ENCODE data around the gene SIX2.
A peak's percentile ranks its signal among the peaks of the same experiment; 100 is the strongest.

SIX2 gene

DNA sequence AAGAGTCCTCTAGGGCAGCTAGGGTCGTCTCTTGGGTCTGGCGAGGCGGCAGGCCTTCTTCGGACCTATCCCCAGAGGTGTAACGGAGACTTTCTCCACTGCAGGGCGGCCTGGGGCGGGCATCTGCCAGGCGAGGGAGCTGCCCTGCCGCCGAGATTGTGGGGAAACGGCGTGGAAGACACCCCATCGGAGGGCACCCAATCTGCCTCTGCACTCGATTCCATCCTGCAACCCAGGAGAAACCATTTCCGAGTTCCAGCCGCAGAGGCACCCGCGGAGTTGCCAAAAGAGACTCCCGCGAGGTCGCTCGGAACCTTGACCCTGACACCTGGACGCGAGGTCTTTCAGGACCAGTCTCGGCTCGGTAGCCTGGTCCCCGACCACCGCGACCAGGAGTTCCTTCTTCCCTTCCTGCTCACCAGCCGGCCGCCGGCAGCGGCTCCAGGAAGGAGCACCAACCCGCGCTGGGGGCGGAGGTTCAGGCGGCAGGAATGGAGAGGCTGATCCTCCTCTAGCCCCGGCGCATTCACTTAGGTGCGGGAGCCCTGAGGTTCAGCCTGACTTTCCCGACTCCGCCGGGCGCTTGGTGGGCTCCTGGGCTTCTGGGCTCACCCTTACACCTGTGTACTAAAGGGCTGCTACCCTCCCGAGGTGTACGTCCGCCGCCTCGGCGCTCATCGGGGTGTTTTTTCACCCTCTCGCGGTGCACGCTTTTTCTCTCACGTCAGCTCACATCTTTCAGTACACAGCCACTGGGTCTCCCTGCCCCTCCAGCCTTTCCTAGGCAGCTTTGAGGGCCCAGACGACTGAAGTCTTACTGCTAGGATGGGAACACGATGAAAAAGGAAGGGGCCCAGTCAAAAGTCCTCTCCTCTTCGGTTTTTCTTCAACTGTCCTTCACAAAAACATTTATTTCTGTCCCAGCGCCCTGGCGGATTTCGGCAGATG lies 8.1 kb downstream of the SIX2 start:
- no peaks in the 10 kb centered on the region for H3K36me3 ChIP-seq (ENCODE audit: control insufficient read depth, insufficient read depth, low read length)
- peak overlapping the region; percentile 25 for H3K4me3 ChIP-seq (ENCODE audit: extremely low read depth, insufficient read depth, low read length, poor library complexity, severe bottlenecking)
- 2 to 3% methylated on average over 45 to 59 of the region's 61 CpGs for WGBS, 2 experiments (ENCODE audit: insufficient coverage in 2 of 2)
- H3K4me1 ChIP-seq (ENCODE audit: control insufficient read depth, insufficient read depth, low read length, poor library complexity, severe bottlenecking): peaks cover 5% of the 10 kb centered on the region
- H3K27ac ChIP-seq (ENCODE audit: low read depth, low read length, severe bottlenecking): no peak overlapping the region
- no peaks in the 10 kb centered on the region for H3K9me3 ChIP-seq (ENCODE audit: control insufficient read depth, low read length)

DNA sequence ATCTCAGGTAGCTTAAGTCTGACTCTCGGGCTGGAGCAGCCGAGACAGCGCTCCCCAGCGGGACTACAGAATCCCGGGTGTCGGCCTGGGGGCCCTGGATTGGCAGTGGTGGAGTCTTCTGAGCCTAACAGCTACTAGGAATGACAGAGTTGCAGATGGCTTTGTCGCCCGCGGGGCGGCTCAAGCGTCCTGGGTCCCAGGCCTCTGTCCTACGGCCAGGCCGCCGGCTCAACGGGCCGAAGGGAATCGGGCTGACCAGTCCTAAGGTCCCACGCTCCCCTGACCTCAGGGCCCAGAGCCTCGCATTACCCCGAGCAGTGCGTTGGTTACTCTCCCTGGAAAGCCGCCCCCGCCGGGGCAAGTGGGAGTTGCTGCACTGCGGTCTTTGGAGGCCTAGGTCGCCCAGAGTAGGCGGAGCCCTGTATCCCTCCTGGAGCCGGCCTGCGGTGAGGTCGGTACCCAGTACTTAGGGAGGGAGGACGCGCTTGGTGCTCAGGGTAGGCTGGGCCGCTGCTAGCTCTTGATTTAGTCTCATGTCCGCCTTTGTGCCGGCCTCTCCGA lies 8.8 kb downstream of the SIX2 start:
- H3K27ac ChIP-seq (ENCODE audit: low read depth, low read length, severe bottlenecking): no peak overlapping the region
- peak overlapping the region; percentile 25 for H3K4me3 ChIP-seq (ENCODE audit: extremely low read depth, insufficient read depth, low read length, poor library complexity, severe bottlenecking)
- no peaks in the 10 kb centered on the region for H3K9me3 ChIP-seq (ENCODE audit: control insufficient read depth, low read length)
- no peaks in the 10 kb centered on the region for H3K36me3 ChIP-seq (ENCODE audit: control insufficient read depth, insufficient read depth, low read length)
- peaks cover 5% of the 10 kb centered on the region for H3K4me1 ChIP-seq (ENCODE audit: control insufficient read depth, insufficient read depth, low read length, poor library complexity, severe bottlenecking)
- 3 to 5% methylated on average over 31 to 33 of the region's 36 CpGs for WGBS, 2 experiments (ENCODE audit: insufficient coverage in 2 of 2)

DNA sequence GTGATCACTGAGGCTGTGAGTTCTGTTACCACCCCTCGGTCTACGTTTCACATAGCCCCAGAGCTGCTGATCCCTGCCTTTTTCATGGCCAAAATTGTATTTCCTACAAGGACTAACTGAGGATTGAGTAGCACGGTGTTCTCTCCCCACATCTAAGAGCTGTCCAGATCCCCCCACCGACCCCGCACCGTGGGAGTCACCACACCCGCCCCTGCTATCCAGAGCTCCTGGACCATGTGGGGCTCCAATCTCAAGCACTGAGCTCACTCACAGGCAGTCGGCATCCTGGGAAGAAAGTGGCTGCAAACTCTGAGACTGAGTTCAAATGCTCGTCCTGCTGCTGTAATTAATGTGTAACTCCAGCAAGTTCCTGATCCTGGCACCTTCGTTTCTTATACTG lies 9.7 kb downstream of the SIX2 start:
- Histone ChIP-seq H3K4me3 (ENCODE audit: extremely low read depth, insufficient read depth, low read length, poor library complexity, severe bottlenecking) (no peak overlapping the region), H3K4me1 (ENCODE audit: control insufficient read depth, insufficient read depth, low read length, poor library complexity, severe bottlenecking) (peaks cover 5% of the 10 kb centered on the region), H3K9me3 (ENCODE audit: control insufficient read depth, low read length) (no peaks in the 10 kb centered on the region), H3K36me3 (ENCODE audit: control insufficient read depth, insufficient read depth, low read length) (no peaks in the 10 kb centered on the region), H3K27ac (ENCODE audit: low read depth, low read length, severe bottlenecking) (no peak overlapping the region)
- 71 to 85% methylated on average over 4 to 7 of the region's 10 CpGs for WGBS, 2 experiments (ENCODE audit: insufficient coverage in 2 of 2)

- no peaks in the 10 kb centered on the region for H3K36me3 ChIP-seq (ENCODE audit: control insufficient read depth, insufficient read depth, low read length)
- H3K9me3 ChIP-seq (ENCODE audit: control insufficient read depth, low read length): no peaks in the 10 kb centered on the region
- no peak overlapping the region for H3K4me3 ChIP-seq (ENCODE audit: extremely low read depth, insufficient read depth, low read length, poor library complexity, severe bottlenecking)
- H3K27ac ChIP-seq (ENCODE audit: low read depth, low read length, severe bottlenecking): no peak overlapping the region
- WGBS, 2 experiments (ENCODE audit: insufficient coverage in 2 of 2): 86% methylated on average over 1 of the region's 1 CpG; no CpG with 5 or more reads in 1 of the 2 experiments
- peaks cover 5% of the 10 kb centered on the region for H3K4me1 ChIP-seq (ENCODE audit: control insufficient read depth, insufficient read depth, low read length, poor library complexity, severe bottlenecking)
Measured at GRCh38 chr2:44997963-44998362, 11.3 kb downstream of the SIX2 start.

DNA sequence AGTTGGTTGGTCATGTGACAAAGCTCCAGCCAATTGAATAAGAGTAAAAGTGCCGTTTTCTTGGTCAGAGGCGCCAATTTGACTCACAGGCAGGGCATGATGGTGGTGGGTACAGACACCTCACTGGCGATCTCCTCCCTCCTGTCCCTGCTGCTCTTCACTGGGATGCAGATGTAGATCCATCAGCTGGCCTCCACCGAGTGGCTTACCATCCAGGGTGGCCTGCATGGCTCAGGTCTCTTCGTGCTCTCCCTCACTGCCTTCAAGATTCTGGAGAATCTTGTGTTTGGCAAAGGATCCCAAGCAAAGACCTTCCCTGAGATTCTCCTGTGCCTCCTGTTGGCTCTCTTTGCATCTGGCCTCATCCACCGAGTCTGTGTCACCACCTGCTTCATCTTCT lies 12.9 kb downstream of the SIX2 start:
- no peaks in the 10 kb centered on the region for H3K9me3 ChIP-seq (ENCODE audit: control insufficient read depth, low read length)
- H3K4me3 ChIP-seq (ENCODE audit: extremely low read depth, insufficient read depth, low read length, poor library complexity, severe bottlenecking): no peak overlapping the region
- 75 to 88% methylated on average over 5 to 6 of the region's 6 CpGs for WGBS, 2 experiments (ENCODE audit: insufficient coverage in 2 of 2)
- H3K36me3 ChIP-seq (ENCODE audit: control insufficient read depth, insufficient read depth, low read length): no peaks in the 10 kb centered on the region
- peaks cover 5% of the 10 kb centered on the region for H3K4me1 ChIP-seq (ENCODE audit: control insufficient read depth, insufficient read depth, low read length, poor library complexity, severe bottlenecking)
- H3K27ac ChIP-seq (ENCODE audit: low read depth, low read length, severe bottlenecking): no peak overlapping the region

- no peaks in the 10 kb centered on the region for H3K36me3 ChIP-seq (ENCODE audit: control insufficient read depth, insufficient read depth, low read length)
- H3K4me1 ChIP-seq (ENCODE audit: control insufficient read depth, insufficient read depth, low read length, poor library complexity, severe bottlenecking): no peaks in the 10 kb centered on the region
- H3K9me3 ChIP-seq (ENCODE audit: control insufficient read depth, low read length): no peaks in the 10 kb centered on the region
- no peak overlapping the region for H3K27ac ChIP-seq (ENCODE audit: low read depth, low read length, severe bottlenecking)
- H3K4me3 ChIP-seq (ENCODE audit: extremely low read depth, insufficient read depth, low read length, poor library complexity, severe bottlenecking): no peak overlapping the region
- 89% methylated on average over 1 of the region's 1 CpG; no CpG with 5 or more reads in 1 of the 2 experiments for WGBS, 2 experiments (ENCODE audit: insufficient coverage in 2 of 2)
Measured at GRCh38 chr2:44994377-44994776, 14.9 kb downstream of the SIX2 start.

DNA sequence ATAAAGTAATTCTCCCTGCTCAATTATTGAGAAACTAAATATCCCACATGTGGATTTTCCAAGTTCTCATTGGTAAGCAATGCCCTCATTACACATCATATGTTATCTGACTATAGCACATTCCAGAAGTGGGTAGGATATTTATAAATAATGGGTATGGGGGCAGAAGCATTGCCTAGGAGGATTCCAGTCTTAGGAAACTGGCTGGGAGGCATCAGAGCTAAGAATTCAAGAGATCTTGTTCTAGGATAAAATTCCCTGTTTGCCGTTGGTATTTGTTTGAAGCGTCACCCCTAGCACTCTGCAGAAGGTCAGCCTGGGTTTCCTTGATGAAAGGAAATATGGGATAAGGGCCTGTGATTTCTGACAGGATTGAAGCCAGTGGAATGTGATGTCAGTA lies 20.1 kb downstream of the SIX2 start:
- no peak overlapping the region for H3K27ac ChIP-seq (ENCODE audit: low read depth, low read length, severe bottlenecking)
- no peak overlapping the region for H3K4me3 ChIP-seq (ENCODE audit: extremely low read depth, insufficient read depth, low read length, poor library complexity, severe bottlenecking)
- no peaks in the 10 kb centered on the region for H3K4me1 ChIP-seq (ENCODE audit: control insufficient read depth, insufficient read depth, low read length, poor library complexity, severe bottlenecking)
- peaks cover 6% of the 10 kb centered on the region for H3K9me3 ChIP-seq (ENCODE audit: control insufficient read depth, low read length)
- 92 to 96% methylated on average over 2 of the region's 2 CpGs for WGBS, 2 experiments (ENCODE audit: insufficient coverage in 2 of 2)
- H3K36me3 ChIP-seq (ENCODE audit: control insufficient read depth, insufficient read depth, low read length): no peaks in the 10 kb centered on the region

- peaks cover 6% of the 10 kb centered on the region for H3K9me3 ChIP-seq (ENCODE audit: control insufficient read depth, low read length)
Measured at GRCh38 chr2:44983836-44984604, 25.2 kb downstream of the SIX2 start.

GRCh38 chr2:44981714-44982108 lies 27.5 kb downstream of the SIX2 start:
- no peaks in the 10 kb centered on the region for H3K36me3 ChIP-seq (ENCODE audit: control insufficient read depth, insufficient read depth, low read length)
- WGBS, 2 experiments (ENCODE audit: insufficient coverage in 2 of 2): 15% methylated on average over 14 of the region's 14 CpGs
- H3K27ac ChIP-seq (ENCODE audit: low read depth, low read length, severe bottlenecking): no peak overlapping the region
- no peaks in the 10 kb centered on the region for H3K9me3 ChIP-seq (ENCODE audit: control insufficient read depth, low read length)
- no peak overlapping the region for H3K4me3 ChIP-seq (ENCODE audit: extremely low read depth, insufficient read depth, low read length, poor library complexity, severe bottlenecking)
- no peaks in the 10 kb centered on the region for H3K4me1 ChIP-seq (ENCODE audit: control insufficient read depth, insufficient read depth, low read length, poor library complexity, severe bottlenecking)

More at GRCh38 chr2:44983836-44984604, 25.2 kb downstream of the SIX2 start:
- Histone ChIP-seq H3K4me3 (ENCODE audit: extremely low read depth, insufficient read depth, low read length, poor library complexity, severe bottlenecking) (no peak overlapping the region), H3K4me1 (ENCODE audit: control insufficient read depth, insufficient read depth, low read length, poor library complexity, severe bottlenecking) (no peaks in the 10 kb centered on the region), H3K27ac (ENCODE audit: low read depth, low read length, severe bottlenecking) (no peak overlapping the region), H3K36me3 (ENCODE audit: control insufficient read depth, insufficient read depth, low read length) (no peaks in the 10 kb centered on the region)
- 83 to 86% methylated on average over 4 of the region's 9 CpGs for WGBS, 2 experiments (ENCODE audit: insufficient coverage in 2 of 2)

DNA sequence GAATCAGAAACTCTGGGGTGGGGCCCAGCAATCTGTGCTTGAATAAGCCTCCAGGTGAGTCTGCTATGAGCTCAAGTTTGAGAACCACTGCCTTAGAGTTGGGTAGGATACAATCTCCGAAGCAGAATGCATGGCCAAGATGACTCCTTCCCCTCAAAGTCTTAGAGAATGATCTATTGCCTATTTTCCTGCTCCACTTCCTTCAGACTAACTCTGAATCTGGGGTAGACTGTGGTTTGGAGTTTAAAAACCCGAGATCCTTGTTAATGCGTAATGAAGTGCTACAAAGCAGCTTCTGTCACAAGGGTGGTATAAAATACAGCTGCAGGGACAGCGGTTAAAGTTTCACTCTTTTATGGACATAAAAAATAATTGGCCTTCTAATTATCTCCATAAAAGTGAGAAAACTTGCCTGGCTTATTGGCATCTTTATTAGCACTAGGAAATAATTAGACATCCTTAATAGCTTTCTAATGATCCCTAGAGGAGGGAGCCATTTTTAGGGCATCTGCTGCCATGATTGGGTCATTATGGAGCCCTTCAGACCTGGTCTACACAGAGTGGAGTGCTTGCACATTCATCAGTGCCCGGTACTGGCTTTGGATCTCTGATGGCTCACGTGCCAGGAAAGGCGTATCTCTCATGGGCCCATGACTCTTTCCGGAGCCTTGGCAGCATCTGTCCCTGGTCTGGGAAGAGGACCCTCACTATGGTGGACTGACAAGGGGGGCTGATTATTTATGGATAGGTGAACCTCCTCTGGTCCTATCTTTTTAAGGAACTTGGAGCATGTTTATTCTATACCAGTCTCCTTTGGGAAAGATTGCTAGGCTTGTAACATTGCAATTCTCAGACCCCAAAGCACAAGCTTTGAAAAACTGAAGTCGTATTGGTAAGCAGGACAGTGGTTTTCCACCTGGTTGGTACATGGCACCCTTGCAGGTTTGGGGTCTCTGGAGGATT lies 28.2 kb downstream of the SIX2 start:
- WGBS, 2 experiments (ENCODE audit: insufficient coverage in 2 of 2): 68 to 72% methylated on average over 6 of the region's 9 CpGs

More for the DNA sequence above, 28.2 kb downstream of the SIX2 start:
- Histone ChIP-seq H3K27ac (ENCODE audit: low read depth, low read length, severe bottlenecking) (no peak overlapping the region), H3K4me1 (ENCODE audit: control insufficient read depth, insufficient read depth, low read length, poor library complexity, severe bottlenecking) (no peaks in the 10 kb centered on the region), H3K4me3 (ENCODE audit: extremely low read depth, insufficient read depth, low read length, poor library complexity, severe bottlenecking) (no peak overlapping the region), H3K9me3 (ENCODE audit: control insufficient read depth, low read length) (no peaks in the 10 kb centered on the region), H3K36me3 (ENCODE audit: control insufficient read depth, insufficient read depth, low read length) (no peaks in the 10 kb centered on the region)

All from mesodermal cell (in vitro differentiated cells).